SJCRH30 (cell line): ENCODE data around the gene ATP13A2. TPM values are rescaled to one million over a fixed set of nuclear protein-coding genes. Genes with fewer than 3 reads are reported as not detected.

Experiments
- DNase-seq, 2 experiments: peaks; one replicate each; pipeline ENCODE4 v3.0.0-alpha.2; 2015 to 2020
- H3K27ac ChIP-seq: fragments of 250-450 bp; sonication (Bioruptor Pico); 2 replicates; pipeline ENCODE4 v1.5.1; 2020; ENCODE audit warnings: mild to moderate bottlenecking, moderate library complexity
- H3K27me3 ChIP-seq: fragments of 250-450 bp; sonication (Bioruptor Pico); 2 replicates; pipeline ENCODE4 v1.5.1; 2020; ENCODE audit warnings: mild to moderate bottlenecking, moderate library complexity
- H3K36me3 ChIP-seq: fragments of 250-450 bp; sonication (Bioruptor Pico); 2 replicates; pipeline ENCODE4 v1.5.1; 2020; ENCODE audit warnings: mild to moderate bottlenecking, moderate library complexity
- H3K4me1 ChIP-seq: fragments of 250-450 bp; sonication (Bioruptor Pico); 2 replicates; pipeline ENCODE4 v1.5.1; 2020; ENCODE audit warnings: mild to moderate bottlenecking, moderate library complexity
- H3K4me3 ChIP-seq: fragments of 250-450 bp; sonication (Bioruptor Pico); 2 replicates; pipeline ENCODE4 v1.5.1; 2020; ENCODE audit warnings: mild to moderate bottlenecking, moderate library complexity
- H3K9me3 ChIP-seq: fragments of 250-450 bp; sonication (Bioruptor Pico); replicated peaks from 2 replicates; pipeline ENCODE4 v1.5.1; 2020; ENCODE audit warnings: mild to moderate bottlenecking, moderate library complexity
- total RNA-seq: library from RNA; depleted of rRNA; stranded (reverse); fragments of >200 nt; shearing (Covaris generic); gene quantifications from 2 replicates; pipeline ENCODE4 v1.2.3, GENCODE V29; 2014

The ATP13A2 gene
- total RNA-seq, 1 experiment from 2014 or later: 77.9 TPM

DNA sequence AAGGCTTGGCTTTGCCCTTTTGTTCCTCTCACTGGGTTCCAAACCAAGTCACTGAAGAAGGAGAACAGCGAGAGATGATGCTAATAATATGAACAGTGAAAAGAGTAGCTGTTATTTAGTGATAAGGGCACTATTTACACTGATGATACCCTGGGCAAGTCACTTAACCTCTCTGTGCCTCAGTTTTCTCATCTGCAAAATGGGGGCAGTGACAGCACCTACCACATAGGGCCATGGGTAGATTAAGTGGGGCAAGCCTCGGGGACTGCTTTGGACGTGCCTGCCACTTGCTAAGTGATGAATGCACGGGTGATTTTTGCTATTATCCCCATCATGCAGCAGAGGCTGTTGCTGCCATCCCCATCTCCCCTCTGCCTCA is 9.2 kb downstream of the ATP13A2 start:
- Histone ChIP-seq H3K9me3 (no peaks in the 10 kb centered on the region), H3K36me3 (peaks cover 59% of the 10 kb centered on the region), H3K27me3 (no peaks in the 10 kb centered on the region), H3K4me3 (no peak overlapping the region), H3K4me1 (peaks cover 16% of the 10 kb centered on the region), H3K27ac (no peak overlapping the region)
- DNase-seq: no peak

DNA sequence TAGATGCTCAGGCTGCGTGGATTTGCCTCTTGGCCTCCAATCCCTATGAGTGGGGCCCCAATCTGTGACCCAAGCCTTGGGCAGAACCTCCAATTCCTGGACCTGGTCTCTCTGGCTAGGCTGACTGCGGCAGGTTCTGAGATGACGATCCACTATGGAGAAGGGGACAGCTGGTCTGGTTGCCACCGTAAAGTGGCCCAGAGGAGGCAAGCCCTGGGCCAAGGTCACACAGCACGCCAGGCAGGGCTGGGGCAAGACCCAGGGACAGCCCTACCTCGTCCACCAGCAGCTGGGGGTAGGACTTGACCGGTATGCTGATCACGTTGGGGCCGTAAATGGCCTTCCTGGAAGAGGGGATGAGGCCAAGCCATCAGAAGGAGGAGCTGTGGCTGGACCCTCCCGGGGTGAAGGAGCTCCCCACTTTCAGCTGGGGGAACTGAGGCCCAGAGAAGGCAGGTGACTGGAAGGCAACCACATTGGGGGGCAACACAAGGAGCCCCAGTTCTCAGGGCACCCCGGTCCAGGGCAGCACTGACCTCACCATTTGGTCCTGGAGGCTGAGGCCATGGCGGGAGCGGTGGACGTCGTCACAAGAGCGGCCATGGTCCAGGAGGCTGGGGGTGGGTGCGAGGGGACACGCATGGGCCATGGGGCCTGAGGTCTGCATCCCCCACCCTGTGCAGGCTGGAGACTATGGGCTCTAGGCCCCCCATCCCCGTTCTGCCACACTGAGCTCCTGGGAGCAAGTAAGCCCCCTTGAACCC is 9.8 kb downstream of the ATP13A2 start:
- no peak for DNase-seq
- H3K27me3 ChIP-seq: no peaks in the 10 kb centered on the region
- H3K9me3 ChIP-seq: no peaks in the 10 kb centered on the region
- no peak overlapping the region for H3K27ac ChIP-seq
- peaks cover 16% of the 10 kb centered on the region for H3K4me1 ChIP-seq
- peaks cover 65% of the 10 kb centered on the region for H3K36me3 ChIP-seq
- H3K4me3 ChIP-seq: no peak overlapping the region

DNA sequence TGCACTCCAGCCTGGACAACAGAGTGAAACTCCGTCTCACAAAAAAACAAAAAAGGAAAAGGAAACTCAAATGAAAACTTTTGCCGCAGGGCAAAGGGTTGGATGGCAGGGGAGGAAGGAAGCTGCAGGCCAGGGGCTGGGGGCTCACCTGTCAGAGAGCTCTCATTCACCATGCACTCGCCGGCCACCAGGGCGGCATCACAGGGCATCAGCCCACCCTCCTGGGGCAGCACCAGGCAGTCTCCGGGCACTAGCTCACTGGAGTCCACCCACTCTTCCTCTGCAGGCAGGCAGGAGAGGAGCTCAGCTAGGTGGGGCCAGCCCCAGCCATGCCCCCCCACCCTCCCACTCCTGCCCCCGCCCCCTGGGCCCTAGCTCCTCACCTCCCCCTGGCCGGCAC is 11.9 kb downstream of the ATP13A2 start:
- no peak for DNase-seq
- no peak overlapping the region for H3K4me3 ChIP-seq
- H3K4me1 ChIP-seq: peaks cover 16% of the 10 kb centered on the region
- H3K27me3 ChIP-seq: no peaks in the 10 kb centered on the region
- peaks cover 76% of the 10 kb centered on the region for H3K36me3 ChIP-seq
- H3K27ac ChIP-seq: no peak overlapping the region
- H3K9me3 ChIP-seq: no peaks in the 10 kb centered on the region

DNA sequence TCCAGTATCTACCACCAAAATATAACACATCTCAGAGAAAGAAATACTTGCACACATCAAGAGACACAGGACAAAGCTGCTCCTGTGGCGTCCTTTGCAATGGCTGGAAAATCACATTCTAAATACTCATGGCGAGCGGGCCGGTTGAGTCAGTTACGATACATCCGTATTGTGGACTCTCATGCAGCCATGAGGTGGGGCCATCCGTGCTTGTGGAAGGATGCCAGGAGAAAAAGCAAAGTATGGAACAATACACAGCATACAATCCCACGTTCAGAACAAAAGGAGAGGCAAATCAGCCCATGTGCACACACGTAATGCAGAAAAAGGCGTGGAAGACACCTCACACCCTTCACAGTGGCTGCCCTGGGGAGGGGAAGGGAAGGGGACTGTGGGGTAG is 13.1 kb downstream of the ATP13A2 start:
- no peak for DNase-seq
- Histone ChIP-seq H3K4me3 (no peak overlapping the region), H3K36me3 (peaks cover 77% of the 10 kb centered on the region), H3K27ac (no peak overlapping the region), H3K4me1 (peaks cover 9% of the 10 kb centered on the region), H3K9me3 (no peaks in the 10 kb centered on the region), H3K27me3 (no peaks in the 10 kb centered on the region)

DNA sequence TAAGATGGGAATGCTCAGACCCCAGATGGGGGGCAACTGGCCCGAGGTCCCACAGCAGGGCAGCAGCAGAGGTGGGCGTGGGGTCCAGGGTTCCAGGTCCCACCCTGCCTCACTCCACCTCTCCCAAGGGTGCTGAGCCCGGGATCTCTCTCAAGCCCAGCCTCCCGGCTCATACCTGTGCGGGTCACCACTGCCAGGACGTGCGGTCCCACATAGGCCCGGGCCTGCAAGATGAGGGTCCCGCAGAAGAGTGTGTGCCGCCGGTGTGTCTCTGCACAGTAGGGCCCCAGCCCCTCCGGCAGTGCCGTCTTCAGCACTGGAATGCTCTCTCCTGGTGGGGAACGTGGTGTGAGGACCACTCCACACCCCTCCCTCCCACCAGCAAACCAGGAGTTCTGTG is 14.9 kb downstream of the ATP13A2 start:
- H3K27ac ChIP-seq: no peak overlapping the region

DNA sequence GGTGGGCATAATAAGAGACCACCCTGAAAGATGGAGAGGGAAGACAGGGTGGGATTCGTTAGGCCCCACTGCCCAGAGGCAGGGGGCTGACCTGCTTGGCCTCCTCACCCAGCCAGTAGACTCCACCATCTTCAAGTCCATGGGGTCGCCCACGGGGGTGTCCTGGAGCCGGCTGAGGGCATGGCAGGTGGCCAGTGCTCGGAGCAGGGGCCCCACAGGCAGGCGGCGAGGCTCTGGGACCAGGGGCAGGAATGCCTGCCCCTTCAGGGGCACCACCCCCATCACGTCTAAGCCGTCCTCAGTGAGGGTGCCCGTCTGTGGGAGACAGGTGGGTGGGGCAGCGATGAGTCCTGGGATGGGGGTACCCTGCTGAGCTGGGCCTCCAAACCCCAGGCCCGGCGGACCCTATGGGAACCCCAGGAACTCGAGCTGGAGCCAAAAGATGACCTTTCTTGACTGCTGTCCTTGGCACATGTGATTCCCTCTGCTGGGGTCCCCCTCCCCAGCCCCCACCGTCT is 18.1 kb downstream of the ATP13A2 start:
- H3K9me3 ChIP-seq: no peaks in the 10 kb centered on the region
- H3K27ac ChIP-seq: no peak overlapping the region
- H3K36me3 ChIP-seq: peaks cover 63% of the 10 kb centered on the region
- no peaks in the 10 kb centered on the region for H3K4me1 ChIP-seq
- H3K4me3 ChIP-seq: no peak overlapping the region
- no peaks in the 10 kb centered on the region for H3K27me3 ChIP-seq
- DNase-seq: no peak

More for the DNA sequence above, 14.9 kb downstream of the ATP13A2 start:
- H3K36me3 ChIP-seq: peaks cover 68% of the 10 kb centered on the region
- H3K27me3 ChIP-seq: no peaks in the 10 kb centered on the region
- DNase-seq: no peak
- H3K9me3 ChIP-seq: no peaks in the 10 kb centered on the region
- no peak overlapping the region for H3K4me3 ChIP-seq
- H3K4me1 ChIP-seq: no peaks in the 10 kb centered on the region

DNA sequence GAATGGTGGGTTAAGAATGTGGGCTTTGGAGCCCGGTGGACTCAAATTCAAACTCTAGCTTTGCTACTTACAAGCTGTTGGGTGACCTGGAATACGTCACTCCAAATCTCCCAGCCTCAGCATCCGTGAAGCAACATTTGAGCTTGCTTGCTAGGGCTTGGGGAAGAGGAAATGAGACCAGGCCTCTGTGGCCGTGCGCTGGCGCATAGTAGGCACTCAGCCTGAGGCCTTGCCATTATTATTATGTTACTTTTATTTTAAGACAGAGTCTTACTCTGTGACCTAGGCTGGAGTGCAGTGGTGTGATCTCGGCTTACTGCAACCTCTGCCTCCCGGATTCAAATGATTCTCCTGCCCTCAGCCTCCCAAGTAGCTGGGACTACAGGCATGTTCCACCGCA is 19.1 kb downstream of the ATP13A2 start:
- H3K27ac ChIP-seq: no peak overlapping the region

DNA sequence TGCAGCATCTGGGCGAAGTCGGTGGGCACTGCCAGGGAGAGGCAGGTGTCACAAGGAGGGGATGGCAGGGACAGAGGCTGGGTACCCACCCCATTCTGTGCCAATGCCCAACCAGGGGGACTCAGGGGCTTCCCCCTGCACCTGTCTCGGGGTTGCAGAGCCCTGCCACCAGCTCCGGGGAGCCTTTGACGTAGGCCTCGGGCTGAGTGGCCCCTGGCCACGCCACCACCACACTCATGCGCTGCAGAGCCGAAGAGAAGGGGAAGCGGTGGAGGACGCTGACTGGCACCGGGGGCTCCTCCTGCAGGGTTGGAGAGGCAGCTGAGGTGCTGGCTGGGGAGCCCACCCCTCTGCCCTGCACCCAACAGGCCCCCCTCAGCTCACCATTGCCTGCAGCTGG is 19.6 kb downstream of the ATP13A2 start:
- Histone ChIP-seq H3K36me3 (peaks cover 65% of the 10 kb centered on the region), H3K4me1 (no peaks in the 10 kb centered on the region), H3K4me3 (no peak overlapping the region), H3K27ac (no peak overlapping the region), H3K27me3 (no peaks in the 10 kb centered on the region), H3K9me3 (no peaks in the 10 kb centered on the region)
- DNase-seq: no peak

More for the DNA sequence above, 19.1 kb downstream of the ATP13A2 start:
- H3K9me3 ChIP-seq: no peaks in the 10 kb centered on the region
- DNase-seq: no peak
- no peaks in the 10 kb centered on the region for H3K27me3 ChIP-seq
- peaks cover 63% of the 10 kb centered on the region for H3K36me3 ChIP-seq
- no peaks in the 10 kb centered on the region for H3K4me1 ChIP-seq
- H3K4me3 ChIP-seq: no peak overlapping the region

DNA sequence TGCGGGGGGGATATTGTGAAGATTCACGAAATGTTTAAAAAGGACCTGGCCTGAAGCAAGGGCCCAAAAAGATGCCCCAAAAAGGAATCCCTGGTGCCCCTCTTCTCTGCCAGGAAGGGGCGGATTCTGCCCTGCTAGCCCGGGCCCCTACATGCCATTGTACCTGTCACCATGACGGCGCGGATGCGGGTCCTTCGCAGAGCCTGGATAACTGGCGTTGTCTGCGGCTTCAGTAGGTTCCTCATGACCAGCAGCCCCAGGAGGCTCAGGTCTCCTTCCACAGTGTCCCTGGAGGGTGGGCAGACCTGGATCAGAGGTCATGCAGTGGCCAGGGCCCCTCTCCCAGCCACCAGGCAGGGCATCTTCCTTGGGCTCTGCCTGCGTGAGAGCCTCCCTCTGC is 20.2 kb downstream of the ATP13A2 start:
- no peak for DNase-seq
- Histone ChIP-seq H3K4me1 (no peaks in the 10 kb centered on the region), H3K4me3 (no peak overlapping the region), H3K27ac (no peak overlapping the region), H3K27me3 (no peaks in the 10 kb centered on the region), H3K9me3 (no peaks in the 10 kb centered on the region), H3K36me3 (peaks cover 63% of the 10 kb centered on the region)

DNA sequence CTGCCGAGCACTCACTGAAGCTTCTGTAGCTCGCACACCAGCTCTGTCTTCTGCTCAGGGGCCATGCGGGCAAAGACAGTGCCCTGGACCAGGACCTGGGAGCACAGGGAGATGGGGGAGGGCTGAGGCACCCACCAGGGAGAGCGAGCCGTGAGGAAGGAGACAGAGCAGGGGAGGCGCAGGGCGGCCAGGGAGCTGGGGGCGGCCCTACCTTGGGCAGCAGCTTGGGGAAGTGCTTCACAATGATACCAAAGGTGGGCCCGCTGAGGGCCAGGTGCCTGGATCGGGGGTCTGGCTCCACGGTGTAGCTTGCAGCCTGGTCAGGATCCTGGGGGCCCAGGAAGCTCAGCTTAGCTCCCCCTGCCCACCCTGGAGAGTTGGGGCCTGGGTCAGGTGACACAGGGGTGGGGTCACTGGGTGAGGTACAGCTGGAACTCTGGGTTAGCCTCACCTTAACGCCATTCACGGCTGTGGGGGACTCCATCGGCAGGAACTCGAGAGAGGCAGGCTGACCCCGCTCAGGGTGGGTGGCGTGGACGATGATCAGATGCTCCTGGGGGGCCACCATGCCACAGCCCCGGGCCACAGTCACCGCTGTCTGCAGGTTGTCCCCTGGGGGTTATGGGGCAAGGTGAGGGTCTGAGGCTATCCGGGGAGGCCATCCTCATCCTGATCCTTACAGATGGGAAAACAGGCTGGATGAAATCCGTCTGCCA is 21.9 kb downstream of the ATP13A2 start:
- Histone ChIP-seq H3K9me3 (no peaks in the 10 kb centered on the region), H3K27me3 (no peaks in the 10 kb centered on the region), H3K4me3 (no peak overlapping the region), H3K4me1 (no peaks in the 10 kb centered on the region), H3K36me3 (peaks cover 50% of the 10 kb centered on the region), H3K27ac (no peak overlapping the region)
- no peak for DNase-seq

DNA sequence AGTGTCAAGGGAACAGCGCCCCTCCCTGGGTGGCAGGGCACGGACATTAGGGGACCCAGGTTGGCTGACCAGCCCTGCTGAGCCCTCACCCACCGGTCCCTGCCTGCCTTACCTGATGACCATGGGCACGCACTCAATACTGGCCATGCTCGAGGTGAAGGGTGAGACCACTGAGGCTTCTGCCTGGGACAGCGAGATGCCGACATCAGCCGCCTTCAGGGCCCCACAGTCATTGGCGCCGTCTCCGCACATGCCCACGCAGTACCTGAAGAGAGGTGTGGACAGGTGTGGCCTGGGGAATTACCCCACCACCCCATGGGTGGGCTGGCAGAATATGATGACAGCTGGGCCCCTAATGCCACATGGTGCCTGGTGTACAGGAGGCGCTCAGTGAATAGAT is 23.5 kb downstream of the ATP13A2 start:
- no peak overlapping the region for H3K27ac ChIP-seq
- peaks cover 42% of the 10 kb centered on the region for H3K36me3 ChIP-seq
- no peaks in the 10 kb centered on the region for H3K27me3 ChIP-seq
- no peaks in the 10 kb centered on the region for H3K4me1 ChIP-seq
- H3K9me3 ChIP-seq: no peaks in the 10 kb centered on the region
- DNase-seq: no peak
- no peak overlapping the region for H3K4me3 ChIP-seq

DNA sequence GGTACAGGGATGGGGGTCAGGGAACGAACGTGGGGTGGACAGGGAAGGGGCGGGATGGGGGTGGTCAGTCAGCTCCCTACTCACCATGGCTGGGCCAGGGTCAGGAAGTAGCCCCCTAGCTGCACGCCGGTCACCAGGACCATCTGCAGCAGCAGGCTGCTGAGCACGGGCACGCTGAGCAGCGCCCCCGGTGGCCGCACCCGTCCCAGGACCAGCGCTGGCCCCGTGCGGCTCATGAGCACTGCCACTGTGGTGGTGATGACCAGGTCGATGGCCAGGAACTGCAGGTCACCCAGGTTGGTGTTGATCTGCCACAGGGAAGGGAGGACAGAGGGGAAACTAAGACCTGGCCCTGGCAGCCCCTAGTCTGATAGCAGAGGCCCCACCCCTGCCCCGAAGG is 24.8 kb downstream of the ATP13A2 start:
- H3K4me1 ChIP-seq: no peaks in the 10 kb centered on the region
- no peaks in the 10 kb centered on the region for H3K27me3 ChIP-seq
- H3K36me3 ChIP-seq: peaks cover 42% of the 10 kb centered on the region
- H3K4me3 ChIP-seq: no peak overlapping the region
- H3K27ac ChIP-seq: no peak overlapping the region
- no peaks in the 10 kb centered on the region for H3K9me3 ChIP-seq
- no peak for DNase-seq

DNA sequence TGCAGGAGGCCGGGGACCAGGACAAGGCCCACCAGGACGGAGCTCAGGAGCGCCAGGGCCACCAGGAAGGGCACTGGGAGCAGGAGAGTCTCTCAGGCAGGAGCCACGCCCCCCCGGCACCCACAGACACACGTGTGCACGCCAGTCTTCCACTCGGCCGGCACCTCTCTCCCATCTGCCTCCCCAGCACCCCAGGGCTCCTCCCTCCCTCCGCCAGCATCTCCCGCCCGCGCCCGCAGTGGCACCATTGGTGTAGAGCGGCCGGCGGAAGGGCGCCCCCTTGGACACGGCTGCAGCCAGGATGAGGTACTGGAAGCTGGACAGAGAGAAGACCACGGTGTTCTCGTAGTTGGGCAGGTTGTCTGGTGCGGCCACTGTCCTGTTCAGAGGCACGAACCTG is 25.2 kb downstream of the ATP13A2 start:
- H3K9me3 ChIP-seq: no peaks in the 10 kb centered on the region
- no peaks in the 10 kb centered on the region for H3K27me3 ChIP-seq
- H3K27ac ChIP-seq: no peak overlapping the region
- H3K4me3 ChIP-seq: no peak overlapping the region
- H3K36me3 ChIP-seq: peaks cover 42% of the 10 kb centered on the region
- DNase-seq: no peak
- no peaks in the 10 kb centered on the region for H3K4me1 ChIP-seq

DNA sequence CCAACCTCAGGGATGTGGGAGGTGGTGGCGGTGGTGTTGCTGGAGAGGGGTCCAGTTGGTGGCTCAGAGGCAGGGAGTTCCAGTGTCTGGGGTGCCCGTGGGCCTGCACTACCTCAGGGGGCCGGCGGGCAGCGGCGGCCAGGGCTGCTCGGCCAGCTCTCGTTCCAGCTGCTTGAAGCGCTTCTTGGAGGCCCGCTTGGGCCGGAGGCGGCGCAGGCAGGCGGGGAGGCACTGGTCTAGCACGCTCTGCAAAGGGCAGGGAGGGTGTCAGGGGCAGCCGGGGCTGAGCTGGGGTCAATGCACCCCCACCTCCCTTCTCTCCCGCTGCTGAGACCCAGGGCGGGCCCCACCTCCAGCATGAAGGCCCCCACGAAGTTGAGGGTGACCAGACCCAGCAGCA is 25.6 kb downstream of the ATP13A2 start:
- no peaks in the 10 kb centered on the region for H3K4me1 ChIP-seq
- DNase-seq: no peak
- H3K36me3 ChIP-seq: peaks cover 39% of the 10 kb centered on the region
- no peaks in the 10 kb centered on the region for H3K9me3 ChIP-seq
- no peaks in the 10 kb centered on the region for H3K27me3 ChIP-seq
- H3K4me3 ChIP-seq: no peak overlapping the region
- no peak overlapping the region for H3K27ac ChIP-seq

DNA sequence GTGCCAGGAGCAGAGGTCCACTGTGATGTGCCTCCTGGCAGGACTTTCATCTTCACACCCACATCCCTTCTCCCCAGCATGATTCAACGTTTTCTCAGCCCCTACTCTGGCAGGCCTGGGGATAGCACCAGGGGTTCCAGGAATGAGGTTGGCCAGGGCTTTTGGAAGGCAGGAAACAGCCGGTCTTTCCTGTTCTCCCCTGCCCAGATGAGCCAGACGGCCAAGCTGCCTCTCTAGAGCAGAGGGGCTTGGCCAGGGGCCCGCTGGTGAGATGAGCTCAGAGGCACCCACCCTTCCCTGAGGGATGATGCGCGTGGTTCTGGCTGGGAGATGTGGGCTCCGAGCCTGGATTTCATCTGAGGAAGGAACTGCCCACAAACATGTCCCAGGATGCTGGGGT is 27.0 kb downstream of the ATP13A2 start:
- peak in 1 of 2 experiments; percentile 40 for DNase-seq
- H3K27ac ChIP-seq: no peak overlapping the region
- peaks cover under 1% of the 10 kb centered on the region for H3K4me1 ChIP-seq
- H3K36me3 ChIP-seq: peaks cover 32% of the 10 kb centered on the region
- H3K9me3 ChIP-seq: no peaks in the 10 kb centered on the region
- H3K4me3 ChIP-seq: no peak overlapping the region
- H3K27me3 ChIP-seq: no peaks in the 10 kb centered on the region
